KMS-11 (cell line): ENCODE results near the gene TIAM1.

Source experiments
- H2AFZ ChIP-seq: fragments of 200-600 bp; sonication (generic); 2 replicates; pipeline ENCODE4 v1.6.1; 2016; ENCODE audit warnings: antibody characterized with exemption, mixed run types, low read depth
- H3K27ac ChIP-seq: fragments of 200-600 bp; sonication (generic); 2 replicates; pipeline ENCODE4 v1.6.1; 2016; ENCODE audit warnings: mild to moderate bottlenecking, mixed run types
- H3K27me3 ChIP-seq: fragments of 200-600 bp; sonication (generic); 2 replicates; pipeline ENCODE4 v1.6.1; 2017; ENCODE audit warnings: mild to moderate bottlenecking, low read depth, mixed run types, moderate library complexity; ENCODE audit not compliant: insufficient read depth
- H3K36me3 ChIP-seq: fragments of 200-600 bp; sonication (generic); 2 replicates; pipeline ENCODE4 v1.6.1; 2017; ENCODE audit warnings: mild to moderate bottlenecking, mixed run types; ENCODE audit not compliant: insufficient read depth
- H3K4me1 ChIP-seq: fragments of 200-600 bp; sonication (generic); 2 replicates; pipeline ENCODE4 v1.6.1; 2016; ENCODE audit warnings: mild to moderate bottlenecking, low read depth, mixed run types; ENCODE audit not compliant: poor library complexity, severe bottlenecking
- H3K4me2 ChIP-seq: fragments of 200-600 bp; sonication (generic); 2 replicates; pipeline ENCODE4 v1.7.0; 2016; ENCODE audit warnings: mild to moderate bottlenecking, mixed run types
- H3K4me3 ChIP-seq: fragments of 200-600 bp; sonication (generic); IDR thresholded peaks from 2 replicates; pipeline ENCODE4 v1.6.1; 2017; ENCODE audit warnings: low read depth, low read length, mixed read lengths; ENCODE audit not compliant: insufficient read depth
- H3K79me2 ChIP-seq: fragments of 200-600 bp; sonication (generic); 2 replicates; pipeline ENCODE4 v1.6.1; 2016; ENCODE audit warnings: low read depth, mixed run types; ENCODE audit not compliant: insufficient read depth
- H3K9ac ChIP-seq: fragments of 200-600 bp; sonication (generic); 2 replicates; pipeline ENCODE4 v1.6.1; 2016; ENCODE audit warnings: mild to moderate bottlenecking, mixed run types
- H4K20me1 ChIP-seq: fragments of 200-600 bp; sonication (generic); 2 replicates; pipeline ENCODE4 v1.6.1; 2016; ENCODE audit warnings: mild to moderate bottlenecking, mixed run types; ENCODE audit not compliant: insufficient read depth
- CTCF ChIP-seq: fragments of 200-600 bp; sonication (generic); conservative IDR thresholded peaks from 2 replicates; pipeline ENCODE4 v1.6.1; 2017; ENCODE audit warnings: low read depth, mild to moderate bottlenecking, antibody characterized with exemption, low read length, moderate library complexity, mixed read lengths

The TIAM1 gene

GRCh38 chr21:31337996-31338907 lies 5.8 kb downstream of the TIAM1 start:
- no peaks in the 10 kb centered on the region for H3K79me2 ChIP-seq
- H3K27ac ChIP-seq, result no peak overlapping the region

GRCh38 chr21:31337086-31337485 lies 7.0 kb downstream of the TIAM1 start:
- Histone ChIP-seq H4K20me1 (no peaks in the 10 kb centered on the region), H3K4me2 (no peak overlapping the region), H3K9ac (no peak overlapping the region), H3K27me3 (no peaks in the 10 kb centered on the region), H3K4me3 (no peak overlapping the region), H3K79me2 (no peaks in the 10 kb centered on the region), H2AFZ (no peak overlapping the region), H3K4me1 (no peaks in the 10 kb centered on the region), H3K27ac (no peak overlapping the region), H3K36me3 (no peaks in the 10 kb centered on the region)
- TF ChIP-seq CTCF, result no peak

More at GRCh38 chr21:31337996-31338907, 5.8 kb downstream of the TIAM1 start:
- TF ChIP-seq CTCF, result no peak
- no peak overlapping the region for H2AFZ ChIP-seq
- no peak overlapping the region for H3K9ac ChIP-seq
- H3K27me3 ChIP-seq, result no peaks in the 10 kb centered on the region
- H3K4me3 ChIP-seq, result no peak overlapping the region
- H3K4me2 ChIP-seq, result no peak overlapping the region
- no peaks in the 10 kb centered on the region for H3K36me3 ChIP-seq
- H3K4me1 ChIP-seq, result no peaks in the 10 kb centered on the region
- H4K20me1 ChIP-seq, result no peaks in the 10 kb centered on the region

- Histone ChIP-seq H3K79me2 (no peaks in the 10 kb centered on the region), H3K4me3 (no peak overlapping the region), H2AFZ (no peak overlapping the region), H3K27me3 (no peaks in the 10 kb centered on the region), H3K36me3 (no peaks in the 10 kb centered on the region), H4K20me1 (no peaks in the 10 kb centered on the region), H3K4me2 (no peak overlapping the region), H3K27ac (no peak overlapping the region), H3K4me1 (no peaks in the 10 kb centered on the region), H3K9ac (no peak overlapping the region)
- TF ChIP-seq CTCF, result no peak
Observed at GRCh38 chr21:31336739-31337040, 7.4 kb downstream of the TIAM1 start.

GRCh38 chr21:31335957-31336738 lies 7.9 kb downstream of the TIAM1 start:
- H2AFZ ChIP-seq, result no peak overlapping the region
- no peak overlapping the region for H3K4me2 ChIP-seq
- H3K79me2 ChIP-seq, result no peaks in the 10 kb centered on the region
- H4K20me1 ChIP-seq, result no peaks in the 10 kb centered on the region
- no peak for TF ChIP-seq CTCF
- H3K36me3 ChIP-seq, result no peaks in the 10 kb centered on the region
- no peak overlapping the region for H3K4me3 ChIP-seq
- no peak overlapping the region for H3K27ac ChIP-seq
- no peaks in the 10 kb centered on the region for H3K4me1 ChIP-seq
- no peak overlapping the region for H3K9ac ChIP-seq
- no peaks in the 10 kb centered on the region for H3K27me3 ChIP-seq
